ENCODE measurements around the gene DMKN. TPM values are rescaled to one million over a fixed set of nuclear protein-coding genes. Genes with fewer than 3 reads are reported as not detected.

The DMKN gene, protein sequence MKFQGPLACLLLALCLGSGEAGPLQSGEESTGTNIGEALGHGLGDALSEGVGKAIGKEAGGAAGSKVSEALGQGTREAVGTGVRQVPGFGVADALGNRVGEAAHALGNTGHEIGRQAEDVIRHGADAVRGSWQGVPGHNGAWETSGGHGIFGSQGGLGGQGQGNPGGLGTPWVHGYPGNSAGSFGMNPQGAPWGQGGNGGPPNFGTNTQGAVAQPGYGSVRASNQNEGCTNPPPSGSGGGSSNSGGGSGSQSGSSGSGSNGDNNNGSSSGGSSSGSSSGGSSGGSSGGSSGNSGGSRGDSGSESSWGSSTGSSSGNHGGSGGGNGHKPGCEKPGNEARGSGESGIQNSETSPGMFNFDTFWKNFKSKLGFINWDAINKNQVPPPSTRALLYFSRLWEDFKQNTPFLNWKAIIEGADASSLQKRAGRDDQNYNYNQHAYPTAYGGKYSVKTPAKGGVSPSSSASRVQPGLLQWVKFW
- 10 to 100 TPM in 2 of 8 experiments, 1 to 10 TPM in 3, under 1 TPM in 2, not detected in 1; 0.14 to 49.2 (median 3.1) TPM for total RNA-seq

DNA sequence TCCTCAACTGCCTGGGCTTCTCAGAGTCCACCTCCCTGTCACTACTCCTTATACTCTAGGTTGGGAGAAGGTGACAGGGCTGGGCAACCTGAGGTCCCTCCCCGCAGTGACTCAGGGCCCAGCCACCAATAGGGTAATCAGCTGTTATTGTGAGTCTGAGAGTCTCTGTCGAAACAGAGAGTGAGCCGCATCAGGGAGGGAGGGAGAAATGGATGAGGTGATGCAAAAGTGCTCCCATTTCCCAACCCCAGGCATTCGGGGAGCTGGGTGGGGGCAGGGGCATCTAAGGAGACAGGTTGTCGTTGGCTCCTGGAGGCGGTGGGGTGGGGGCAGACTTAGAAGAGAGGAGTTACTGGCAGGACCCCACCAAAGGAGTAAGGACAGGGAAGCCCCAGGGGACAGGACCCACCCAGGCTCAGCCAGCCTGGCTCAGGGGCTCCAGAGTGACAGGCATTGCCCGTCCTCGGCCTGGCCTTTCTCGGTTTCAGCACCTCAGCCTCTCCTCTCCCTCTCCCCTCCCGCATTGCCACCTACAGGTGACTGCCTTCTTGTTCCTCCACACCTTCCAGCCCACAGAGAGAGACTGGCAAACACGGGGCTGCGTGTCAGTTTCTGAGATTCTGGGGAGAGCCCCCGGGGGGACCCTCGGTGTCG lies at the start of gene DMKN:
DMKN (minus strand) TSS at position 22 of the 654 bp plus-strand sequence. CDS start 174 bp downstream, outside the sequence.
- 0 to 49% (median 20%) methylated on average over 2 to 3 of the region's 15 CpGs; no CpG with 5 or more reads in 7 of the 10 experiments for WGBS, 10 experiments
- peak in 4 of 8 experiments; percentile 4 to 53 (median 32) for ATAC-seq (replicated peaks in 6 of 8)
- no peaks in the 10 kb centered on the region for H3K4me1 ChIP-seq (replicated peaks in 1 of 2)
- in situ Hi-C loops (cut with MboI; ENCODE audit: low pct_unique_long_range_greater_than_20kb in 2 of 9, low sequenced_read_pairs in 9 of 9, unreplicated experiment in 9 of 9): no loop called here
- H3K4me3 ChIP-seq: no peak within 1 kb of the TSS
- H3K27ac ChIP-seq: no peak within 1 kb of the TSS

DNA sequence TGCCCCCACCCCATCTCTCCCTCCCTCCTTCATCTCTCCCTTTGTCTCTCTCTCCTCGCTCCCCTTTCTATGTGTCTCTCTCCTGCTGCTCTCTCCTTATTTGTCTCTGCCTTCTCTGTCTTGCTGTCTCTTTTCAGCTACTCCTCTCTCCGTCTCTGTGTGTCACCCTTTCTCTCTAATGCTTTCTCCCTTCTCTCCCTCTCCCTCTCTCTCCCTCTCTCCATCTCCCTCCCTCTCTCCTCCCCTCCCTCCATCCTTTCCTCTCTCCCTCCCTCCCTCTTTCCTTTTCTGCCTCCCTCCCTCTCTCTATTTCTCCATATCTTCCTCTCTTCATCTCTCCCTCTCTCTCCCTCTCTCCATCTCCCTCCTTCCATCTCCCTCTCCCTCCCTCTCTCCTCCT lies 49.3 kb upstream of the DMKN start:
- Histone ChIP-seq H3K27ac (no peak overlapping the region), H3K4me1 (replicated peaks in 1 of 2) (no peaks in the 10 kb centered on the region), H3K4me3 (no peak overlapping the region)
- no peak for ATAC-seq (replicated peaks in 6 of 8)
- in situ Hi-C loops (cut with MboI; ENCODE audit: low pct_unique_long_range_greater_than_20kb in 2 of 9, low sequenced_read_pairs in 9 of 9, unreplicated experiment in 9 of 9): no loop called here
- 17 to 72% (median 30%) methylated on average over 1 to 2 of the region's 2 CpGs; no CpG with 5 or more reads in 4 of the 10 experiments for WGBS, 10 experiments

DNA sequence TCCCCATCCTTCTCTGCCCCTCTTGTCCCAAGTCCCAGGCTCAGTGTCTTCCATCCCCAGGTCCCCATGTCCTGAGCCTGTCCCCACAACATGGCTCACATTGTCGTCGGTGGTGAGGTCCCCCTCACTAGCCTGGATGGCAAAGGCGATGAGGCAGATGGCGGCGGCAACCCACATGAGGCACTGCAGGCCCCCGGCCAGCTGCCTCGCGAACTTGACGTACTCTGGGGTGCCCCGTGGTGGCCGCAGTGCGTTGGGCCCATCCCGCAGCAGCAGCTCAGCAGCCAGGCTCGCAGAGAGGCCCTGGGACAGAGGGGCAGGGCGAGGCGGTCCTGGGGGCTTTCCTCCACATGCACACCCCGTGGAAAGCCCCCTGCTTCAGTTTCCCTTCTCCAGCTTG lies 48.9 kb upstream of the DMKN start:
- no peak for ATAC-seq (replicated peaks in 6 of 8)
- in situ Hi-C loops (cut with MboI; ENCODE audit: low pct_unique_long_range_greater_than_20kb in 2 of 9, low sequenced_read_pairs in 9 of 9, unreplicated experiment in 9 of 9): no loop called here
- WGBS, 10 experiments: 0 to 80% methylated on average over 1 to 3 of the region's 17 CpGs; no CpG with 5 or more reads in 8 of the 10 experiments
- Histone ChIP-seq H3K4me3 (no peak overlapping the region), H3K27ac (no peak overlapping the region), H3K4me1 (replicated peaks in 1 of 2) (no peaks in the 10 kb centered on the region)

DNA sequence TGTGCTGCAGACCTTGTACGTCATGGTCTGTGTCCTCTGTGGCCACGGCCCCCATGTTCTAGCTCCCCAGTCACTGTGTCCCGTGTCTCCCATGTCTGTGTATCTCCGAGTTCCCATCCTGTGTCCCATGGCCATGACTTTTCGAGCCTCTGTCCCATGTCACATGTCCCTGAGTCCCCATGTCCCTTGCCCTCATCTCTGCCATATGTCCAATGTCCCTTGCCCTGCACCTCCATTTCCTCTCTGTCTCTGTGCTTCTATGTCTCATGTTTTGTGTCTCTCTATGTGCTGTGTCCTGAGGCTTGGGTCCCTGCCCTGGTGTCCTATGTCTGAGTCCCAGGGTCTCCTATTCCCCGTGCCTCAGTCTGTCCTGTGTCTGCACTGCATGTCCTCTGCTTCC lies 48.0 kb upstream of the DMKN start:
- no peaks in the 10 kb centered on the region for H3K4me1 ChIP-seq (replicated peaks in 1 of 2)
- no peak overlapping the region for H3K27ac ChIP-seq
- no peak overlapping the region for H3K4me3 ChIP-seq
- in situ Hi-C loops (cut with MboI; ENCODE audit: low pct_unique_long_range_greater_than_20kb in 2 of 9, low sequenced_read_pairs in 9 of 9, unreplicated experiment in 9 of 9): no loop called here
- 10 to 100% (median 51%) methylated on average over 1 to 4 of the region's 6 CpGs; no CpG with 5 or more reads in 3 of the 10 experiments for WGBS, 10 experiments
- no peak for ATAC-seq (replicated peaks in 6 of 8)

DNA sequence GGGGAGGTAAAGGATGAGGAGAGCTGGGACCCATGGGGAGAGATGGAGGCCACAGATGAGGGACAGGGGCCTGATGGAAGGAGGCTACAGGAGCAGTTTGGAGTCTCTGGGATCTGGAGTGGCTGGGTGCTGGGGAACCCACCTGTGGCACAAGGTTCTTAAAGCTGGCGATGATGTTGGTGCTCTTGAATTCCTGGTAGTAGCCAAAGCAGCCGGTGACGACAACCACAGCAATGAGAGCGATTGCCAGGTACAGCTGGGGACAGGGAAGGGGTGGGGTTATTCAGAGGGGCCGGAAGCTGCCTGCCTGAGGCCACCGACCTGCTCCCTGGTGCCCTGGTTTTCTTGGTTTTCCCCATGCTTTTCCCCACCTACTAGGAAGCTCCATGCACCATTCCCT lies 47.2 kb upstream of the DMKN start:
- H3K4me3 ChIP-seq: no peak overlapping the region
- H3K4me1 ChIP-seq (replicated peaks in 1 of 2): no peaks in the 10 kb centered on the region
- no peak overlapping the region for H3K27ac ChIP-seq
- in situ Hi-C loops (cut with MboI; ENCODE audit: low pct_unique_long_range_greater_than_20kb in 2 of 9, low sequenced_read_pairs in 9 of 9, unreplicated experiment in 9 of 9): no loop called here
- WGBS, 10 experiments: 33 to 67% (median 50%) methylated on average over 2 of the region's 6 CpGs; no CpG with 5 or more reads in 7 of the 10 experiments
- no peak for ATAC-seq (replicated peaks in 6 of 8)

DNA sequence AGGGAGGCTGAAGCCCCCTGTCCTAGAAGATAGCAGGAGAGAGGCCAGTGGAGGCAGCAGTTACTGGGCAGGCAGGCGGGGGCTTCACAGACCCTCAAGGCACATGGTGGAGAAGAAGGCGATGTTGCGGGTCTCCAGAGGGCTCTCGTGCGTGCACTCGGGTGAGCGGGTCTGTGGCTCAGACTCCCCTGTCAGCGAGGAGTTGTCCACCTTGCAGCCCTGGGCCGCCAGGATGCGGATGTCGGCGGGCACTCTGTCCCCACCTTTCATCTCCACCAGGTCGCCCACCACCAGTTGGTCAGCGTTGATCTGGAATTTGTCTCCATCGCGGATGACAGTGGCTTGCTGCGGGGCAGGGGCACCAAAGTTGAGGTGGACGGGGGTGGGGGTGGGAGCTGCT lies 46.8 kb upstream of the DMKN start:
- no peak overlapping the region for H3K4me3 ChIP-seq
- H3K27ac ChIP-seq: no peak overlapping the region
- no peak for ATAC-seq (replicated peaks in 6 of 8)
- 40 to 100% (median 63%) methylated on average over 1 to 4 of the region's 18 CpGs; no CpG with 5 or more reads in 6 of the 10 experiments for WGBS, 10 experiments
- in situ Hi-C loops (cut with MboI; ENCODE audit: low pct_unique_long_range_greater_than_20kb in 2 of 9, low sequenced_read_pairs in 9 of 9, unreplicated experiment in 9 of 9): no loop called here
- H3K4me1 ChIP-seq (replicated peaks in 1 of 2): no peaks in the 10 kb centered on the region

DNA sequence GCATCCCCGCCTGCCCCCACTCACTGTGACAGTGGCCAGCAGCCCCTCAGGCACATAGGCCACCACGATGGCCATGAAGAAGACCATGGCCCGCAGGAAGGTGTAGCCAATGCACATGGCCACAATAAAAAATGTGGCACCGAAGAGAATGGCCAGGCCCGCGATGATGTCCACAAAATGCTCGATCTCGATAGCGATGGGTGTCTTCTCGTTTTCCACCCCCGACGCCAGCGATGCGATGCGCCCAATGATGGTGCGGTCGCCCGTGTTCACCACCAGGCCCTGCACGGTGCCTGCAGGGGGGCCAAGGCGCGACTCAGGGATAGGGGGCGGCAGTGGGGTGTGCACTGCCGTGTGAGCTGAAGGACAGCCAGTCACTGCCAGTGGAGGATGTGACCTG lies 46.3 kb upstream of the DMKN start:
- Histone ChIP-seq H3K4me3 (no peak overlapping the region), H3K4me1 (replicated peaks in 1 of 2) (no peaks in the 10 kb centered on the region), H3K27ac (no peak overlapping the region)
- ATAC-seq (replicated peaks in 6 of 8): no peak
- WGBS, 10 experiments: 47 to 100% (median 80%) methylated on average over 1 to 4 of the region's 23 CpGs; no CpG with 5 or more reads in 5 of the 10 experiments
- in situ Hi-C loops (cut with MboI; ENCODE audit: low pct_unique_long_range_greater_than_20kb in 2 of 9, low sequenced_read_pairs in 9 of 9, unreplicated experiment in 9 of 9): no loop called here

DNA sequence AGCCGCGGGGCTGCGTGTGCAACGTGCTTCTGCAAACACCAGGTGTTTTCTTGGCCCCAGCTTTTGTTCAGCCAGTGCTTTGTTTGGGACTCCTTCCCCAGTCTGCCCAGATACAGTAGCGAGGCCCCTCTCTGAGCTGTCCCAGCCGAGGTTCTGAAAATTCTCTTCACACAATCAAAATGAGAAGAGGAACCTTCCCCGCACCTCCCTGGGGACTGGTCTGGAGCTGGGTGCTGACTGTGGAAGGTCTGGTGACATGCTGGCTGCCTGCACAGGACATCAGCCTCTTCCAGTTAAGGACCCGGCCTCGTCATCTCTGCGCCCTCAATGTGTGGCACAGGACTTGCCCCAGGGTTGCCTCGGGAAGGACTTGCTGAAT lies 45.8 kb upstream of the DMKN start:
- no peak for ATAC-seq (replicated peaks in 6 of 8)
- in situ Hi-C loops (cut with MboI; ENCODE audit: low pct_unique_long_range_greater_than_20kb in 2 of 9, low sequenced_read_pairs in 9 of 9, unreplicated experiment in 9 of 9): no loop called here
- Histone ChIP-seq H3K4me1 (replicated peaks in 1 of 2) (no peaks in the 10 kb centered on the region), H3K27ac (no peak overlapping the region), H3K4me3 (no peak overlapping the region)
- WGBS, 10 experiments: 30 to 69% (median 50%) methylated on average over 1 to 7 of the region's 11 CpGs; no CpG with 5 or more reads in 6 of the 10 experiments

DNA sequence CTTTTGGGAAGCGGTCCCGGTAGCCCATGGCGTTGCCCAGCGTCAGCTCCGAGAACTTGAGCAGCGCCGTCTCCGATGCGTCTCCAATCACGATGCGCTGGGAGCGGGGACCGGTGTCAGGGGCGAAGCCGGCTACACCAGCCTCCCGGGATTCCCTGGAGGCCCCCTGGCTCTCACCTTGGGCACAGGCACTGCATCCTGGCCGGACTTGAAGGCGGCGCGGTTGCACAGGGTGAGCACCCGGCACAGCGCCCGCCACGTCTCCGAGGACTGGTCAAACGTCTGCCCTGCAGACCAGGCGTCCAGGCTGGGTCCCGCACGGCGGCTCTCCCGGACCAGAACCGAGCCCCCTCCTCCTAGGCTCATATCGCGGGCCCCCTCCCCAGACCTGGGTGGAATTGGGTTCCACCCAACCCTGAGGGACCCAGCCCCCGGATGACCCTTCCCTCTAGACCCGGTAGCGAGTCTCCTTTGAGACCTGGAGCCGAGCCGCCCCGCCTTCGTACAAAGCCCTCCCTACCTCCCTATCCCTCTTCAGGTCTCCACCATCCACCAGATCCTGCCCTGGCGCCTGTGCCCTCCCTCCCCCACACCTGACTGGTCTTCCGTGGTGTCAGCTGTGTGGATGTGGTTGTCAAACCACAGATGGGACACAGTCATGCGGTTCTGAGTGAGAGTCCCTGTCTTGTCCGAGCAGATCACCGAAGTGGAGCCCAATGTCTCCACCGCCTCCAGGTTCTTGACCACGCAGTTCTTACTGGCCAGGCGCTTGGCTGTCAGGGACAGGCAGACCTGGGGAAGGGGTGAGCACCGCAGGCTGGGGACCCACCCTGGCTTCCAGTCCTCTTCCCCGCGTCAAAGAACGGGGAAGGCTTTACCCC lies 45.2 kb upstream of the DMKN start:
- ATAC-seq (replicated peaks in 6 of 8): peak in 1 of 8 experiments; percentile 1
- peak overlapping the region; percentile 43 to 53 (median 48) for H3K4me3 ChIP-seq
- in situ Hi-C loops (cut with MboI; ENCODE audit: low pct_unique_long_range_greater_than_20kb in 2 of 9, low sequenced_read_pairs in 9 of 9, unreplicated experiment in 9 of 9): no loop called here
- no peak overlapping the region for H3K27ac ChIP-seq
- 30 to 93% (median 42%) methylated on average over 1 to 14 of the region's 53 CpGs; no CpG with 5 or more reads in 5 of the 10 experiments for whole genome bisulfite sequencing, 10 experiments
- H3K4me1 ChIP-seq (replicated peaks in 1 of 2): no peaks in the 10 kb centered on the region

DNA sequence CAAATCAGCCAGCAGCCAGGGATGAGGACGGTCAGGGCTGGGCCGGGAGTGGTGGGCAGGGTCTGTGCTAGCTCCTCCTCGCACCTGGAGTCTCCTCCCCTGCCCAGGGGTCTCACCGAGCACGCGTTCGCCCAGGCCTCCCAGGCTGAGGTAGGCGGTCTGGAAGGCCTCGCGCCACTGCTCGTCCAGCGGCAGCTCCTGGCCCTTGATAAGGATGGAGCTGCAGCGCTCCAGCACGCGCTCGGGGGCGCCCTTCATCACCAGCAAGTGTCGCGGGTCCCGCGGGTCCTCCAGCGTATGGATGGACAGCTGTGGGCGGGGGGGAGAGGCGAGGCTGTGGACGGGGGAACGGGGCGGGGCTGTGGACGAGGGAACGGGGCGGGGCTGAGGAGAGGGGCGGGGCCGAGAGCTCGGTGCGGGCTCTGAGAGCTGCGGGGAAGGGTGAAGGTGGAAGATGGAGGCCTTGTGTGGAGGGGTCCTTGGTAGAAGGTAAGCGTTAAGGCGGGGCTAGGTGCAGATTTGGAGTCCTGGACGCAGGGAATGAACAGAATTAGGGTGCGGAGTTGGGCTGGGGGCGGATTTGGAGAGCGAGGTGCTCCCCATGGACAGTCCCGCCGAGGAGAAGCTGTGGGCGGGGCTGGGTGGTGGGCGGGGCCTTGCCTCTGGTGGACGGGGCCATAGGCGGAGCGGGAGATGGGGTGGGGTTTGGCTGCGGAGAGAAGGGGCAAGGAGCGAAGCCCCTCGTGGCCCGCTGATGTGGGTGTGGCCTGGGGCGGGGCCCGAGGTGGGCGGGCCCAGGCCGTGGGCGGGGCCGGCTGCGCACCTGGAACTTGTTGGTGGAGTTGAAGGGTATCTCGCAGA lies 44.3 kb upstream of the DMKN start:
- Histone ChIP-seq H3K27ac (peak overlapping the region in 1 of 2 donors; percentile 43), H3K4me1 (replicated peaks in 1 of 2) (no peaks in the 10 kb centered on the region), H3K4me3 (peak overlapping the region; percentile 43 to 53 (median 48))
- peak; percentile 75 to 92 (median 88) for ATAC-seq (replicated peaks in 6 of 8)
- WGBS, 10 experiments: 0 to 70% (median 1%) methylated on average over 1 to 13 of the region's 60 CpGs; no CpG with 5 or more reads in 6 of the 10 experiments
- in situ Hi-C loops (cut with MboI; ENCODE audit: low pct_unique_long_range_greater_than_20kb in 2 of 9, low sequenced_read_pairs in 9 of 9, unreplicated experiment in 9 of 9): no loop called here

DNA sequence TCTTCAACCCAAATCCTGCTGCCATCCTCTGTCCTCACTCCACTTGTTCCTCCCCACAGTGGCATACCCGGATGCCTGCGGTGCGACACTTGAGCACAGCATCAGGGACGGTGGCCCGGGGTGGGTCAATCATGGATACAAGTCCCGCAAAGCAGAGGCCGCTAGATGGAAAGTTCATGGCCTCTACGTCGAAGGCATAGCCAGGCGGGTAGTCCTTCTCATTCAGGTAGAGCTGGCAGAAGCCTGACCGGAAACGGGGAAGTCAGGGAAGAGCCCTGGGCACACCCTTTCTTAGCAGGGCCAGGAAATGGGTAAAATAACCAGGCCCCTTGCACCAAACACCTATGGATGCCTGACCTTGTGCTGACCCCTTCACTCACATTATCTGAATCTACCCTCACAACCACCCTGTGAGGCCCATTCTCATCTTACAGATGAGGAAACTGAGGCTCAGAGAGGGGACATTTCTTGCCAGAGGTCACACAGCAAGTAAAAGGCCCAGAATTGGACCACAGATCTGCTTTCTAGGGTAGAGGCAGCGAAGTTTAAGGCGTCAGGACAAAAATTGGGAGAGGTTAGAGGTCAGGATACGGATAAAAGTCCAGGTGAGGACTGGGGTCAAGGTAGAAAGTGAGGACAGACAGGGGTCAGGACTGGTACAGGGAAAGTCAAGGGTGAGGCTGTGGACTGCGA lies 43.5 kb upstream of the DMKN start:
- 60 to 100% (median 85%) methylated on average over 1 to 10 of the region's 16 CpGs for WGBS, 10 experiments
- H3K4me3 ChIP-seq: peak overlapping the region; percentile 43 to 53 (median 48)

More for the DNA sequence above, 43.5 kb upstream of the DMKN start:
- Histone ChIP-seq H3K27ac (peak overlapping the region in 1 of 2 donors; percentile 43), H3K4me1 (replicated peaks in 1 of 2) (no peaks in the 10 kb centered on the region)
- in situ Hi-C loops (cut with MboI; ENCODE audit: low pct_unique_long_range_greater_than_20kb in 2 of 9, low sequenced_read_pairs in 9 of 9, unreplicated experiment in 9 of 9): no loop called here
- no peak for ATAC-seq (replicated peaks in 6 of 8)

Measured in motor neuron (in vitro differentiated cells).